H9 (cell line): ENCODE data around the gene TLR5. TPM values are rescaled to one million over a fixed set of nuclear protein-coding genes. Genes with fewer than 3 reads are reported as not detected.
A peak's percentile ranks its signal among the peaks of the same experiment; 100 is the strongest.

Experiments used
- DNase-seq: peaks from one replicate; pipeline ENCODE4 v3.0.0-alpha.2; 2017
- H2AFZ ChIP-seq: one replicate; pipeline ENCODE4 v1.6.1; 2013; ENCODE audit warnings: mild to moderate bottlenecking, low read length, control low read depth, moderate library complexity
- H2AK5ac ChIP-seq: 2 replicates; pipeline ENCODE4 v1.6.1; 2013; ENCODE audit warnings: low read length, control low read depth, mixed read lengths; ENCODE audit not compliant: insufficient read length
- H2BK120ac ChIP-seq: one replicate; pipeline ENCODE4 v1.6.1; 2013; ENCODE audit warnings: low read depth, mild to moderate bottlenecking, low read length, control low read depth, inconsistent platforms; ENCODE audit not compliant: poor library complexity, severe bottlenecking
- H2BK12ac ChIP-seq: 2 replicates; pipeline ENCODE4 v1.6.1; 2013; ENCODE audit warnings: low read length, control low read depth, mixed read lengths, low read depth; ENCODE audit not compliant: insufficient read length
- H2BK15ac ChIP-seq: 2 replicates; pipeline ENCODE4 v1.6.1; 2013; ENCODE audit warnings: low read depth, low read length, control low read depth
- H2BK20ac ChIP-seq: one replicate; pipeline ENCODE4 v1.6.1; 2013; ENCODE audit warnings: low read depth, mild to moderate bottlenecking, low read length, control low read depth, inconsistent platforms; ENCODE audit not compliant: poor library complexity, severe bottlenecking
- H2BK5ac ChIP-seq: 2 replicates; pipeline ENCODE4 v1.6.1; 2013; ENCODE audit warnings: low read length, control low read depth, mixed read lengths; ENCODE audit not compliant: insufficient read length
- H3K14ac ChIP-seq: 2 replicates; pipeline ENCODE4 v1.6.1; 2013; ENCODE audit warnings: low read length, control low read depth; ENCODE audit not compliant: insufficient read depth
- H3K18ac ChIP-seq: 2 replicates; pipeline ENCODE4 v1.6.1; 2013; ENCODE audit warnings: low read depth, mild to moderate bottlenecking, mixed read lengths, low read length, control low read depth; ENCODE audit not compliant: insufficient read length
- H3K23ac ChIP-seq: 2 replicates; pipeline ENCODE4 v1.6.1; 2013; ENCODE audit warnings: low read length, control low read depth, mixed read lengths, low read depth; ENCODE audit not compliant: insufficient read length
- H3K23me2 ChIP-seq: 2 replicates; pipeline ENCODE4 v1.6.1; 2013; ENCODE audit warnings: low read depth, mild to moderate bottlenecking, mixed read lengths, low read length, control low read depth; ENCODE audit not compliant: insufficient read length, poor library complexity, severe bottlenecking
- H3K27ac ChIP-seq: 2 replicates; pipeline ENCODE4 v1.5.1; 2013; ENCODE audit warnings: low read length, control low read depth, mixed read lengths, low read depth; ENCODE audit not compliant: insufficient read length
- H3K27me3 ChIP-seq: 2 replicates; pipeline ENCODE4 v1.6.1; 2013; ENCODE audit warnings: low read length, control low read depth, inconsistent platforms; ENCODE audit not compliant: insufficient read depth
- H3K4ac ChIP-seq: 2 replicates; pipeline ENCODE4 v1.6.1; 2013; ENCODE audit warnings: low read depth, mild to moderate bottlenecking, control low read depth, inconsistent platforms, low read length, moderate library complexity
- H3K4me1 ChIP-seq: 2 replicates; pipeline ENCODE4 v1.6.1; 2013; ENCODE audit warnings: low read length, control low read depth, inconsistent platforms; ENCODE audit not compliant: insufficient read depth
- H3K4me2 ChIP-seq: 2 replicates; pipeline ENCODE4 v1.6.1; 2013; ENCODE audit warnings: low read length, control low read depth, mixed read lengths; ENCODE audit not compliant: insufficient read length, insufficient read depth
- H3K56ac ChIP-seq: 2 replicates; pipeline ENCODE4 v1.6.1; 2013; ENCODE audit warnings: low read depth, mild to moderate bottlenecking, mixed read lengths, low read length, control low read depth; ENCODE audit not compliant: insufficient read length
- H3K79me1 ChIP-seq: 2 replicates; pipeline ENCODE4 v1.6.1; 2013; ENCODE audit warnings: low read depth, mild to moderate bottlenecking, moderate library complexity, low read length, control low read depth, inconsistent platforms; ENCODE audit not compliant: insufficient read depth, poor library complexity, severe bottlenecking
- H3K79me2 ChIP-seq: 2 replicates; pipeline ENCODE4 v1.6.1; 2013; ENCODE audit warnings: low read length, control low read depth, inconsistent platforms; ENCODE audit not compliant: insufficient read depth
- H3K9ac ChIP-seq: 2 replicates; pipeline ENCODE4 v1.6.1; 2013; ENCODE audit warnings: low read length, control low read depth, mixed read lengths; ENCODE audit not compliant: insufficient read length; ENCODE audit errors: extremely low read depth
- H3K9me3 ChIP-seq: one replicate; pipeline ENCODE4 v1.6.1; 2013; ENCODE audit warnings: low read depth, low read length, inconsistent platforms; ENCODE audit not compliant: control insufficient read depth
- H3T11ph ChIP-seq: one replicate; pipeline ENCODE4 v1.6.1; 2013; ENCODE audit warnings: mild to moderate bottlenecking, low read length, control low read depth, inconsistent platforms
- H4K20me1 ChIP-seq: one replicate; pipeline ENCODE4 v1.6.1; 2013; ENCODE audit not compliant: control insufficient read depth, insufficient read length, insufficient read depth
- H4K5ac ChIP-seq: 2 replicates; pipeline ENCODE4 v1.6.1; 2013; ENCODE audit warnings: low read depth, mild to moderate bottlenecking, mixed read lengths, low read length, control low read depth; ENCODE audit not compliant: insufficient read length
- H4K8ac ChIP-seq: replicated peaks from 2 replicates; pipeline ENCODE4 v1.6.1; 2013; ENCODE audit warnings: low read length, control low read depth, mixed read lengths, low read depth; ENCODE audit not compliant: insufficient read length
- H4K91ac ChIP-seq: 2 replicates; pipeline ENCODE4 v1.6.1; 2013; ENCODE audit warnings: low read depth, mild to moderate bottlenecking, moderate library complexity, mixed read lengths, low read length, control low read depth; ENCODE audit not compliant: insufficient read length
- H3K27ac Mint-ChIP-seq, 3 experiments: 2 replicates in 2 of 3; 3 replicates in 1 of 3; pipeline ENCODE4 v1.8.0; 2020 to 2021; ENCODE audit warnings: mixed read lengths in 3 of 3, mild to moderate bottlenecking in 1 of 3, moderate library complexity in 1 of 3
- H3K27me3 Mint-ChIP-seq: 2 replicates; pipeline ENCODE4 v1.8.0; 2021; ENCODE audit warnings: low read depth, mild to moderate bottlenecking, moderate library complexity, mixed read lengths
- H3K36me3 Mint-ChIP-seq, 3 experiments: 2 replicates in 2 of 3; 3 replicates in 1 of 3; pipeline ENCODE4 v1.8.0; 2020 to 2021; ENCODE audit warnings: low read depth in 3 of 3, mixed read lengths in 3 of 3; ENCODE audit not compliant: insufficient read depth in 1 of 3
- H3K4me1 Mint-ChIP-seq, 2 experiments: 2 replicates each; pipeline ENCODE4 v1.8.0; 2020; ENCODE audit warnings: mixed read lengths in 2 of 2
- H3K4me3 Mint-ChIP-seq, 2 experiments: 2 replicates in 1 of 2; 3 replicates in 1 of 2; pipeline ENCODE4 v1.8.0; 2020 to 2021; ENCODE audit warnings: mild to moderate bottlenecking in 2 of 2, mixed read lengths in 2 of 2, moderate library complexity in 1 of 2
- H3K9me3 Mint-ChIP-seq, 2 experiments: 2 replicates in 1 of 2; 3 replicates in 1 of 2; pipeline ENCODE4 v1.8.0; 2020; ENCODE audit warnings: mild to moderate bottlenecking in 2 of 2, mixed read lengths in 2 of 2, moderate library complexity in 1 of 2
- WGBS: extraction: QIAGEN DNeasy Blood & Tissue Kit; methylation state at CpG from one replicate; pipeline ENCODE4 v1.1.7; 2013; ENCODE audit warnings: missing lambda C conversion rate, low lambda C conversion rate, mixed read lengths; ENCODE audit not compliant: insufficient read length; ENCODE audit errors: extremely low coverage; 5-methylcytosine and 5-hydroxymethylcytosine counted together
- total RNA-seq: library from RNA; stranded (reverse); gene quantifications from 2 replicates; pipeline ENCODE4 v1.2.1, GENCODE V29; 2021
- TF ChIP-seq, protein P1 (sequence below): fragments of 200-600 bp; sonication (generic); conservative IDR thresholded peaks from 3 replicates; pipeline ENCODE4 v1.8.0; 2021; ENCODE audit warnings: antibody characterized with exemption, mild to moderate bottlenecking

Gene TLR5
- total RNA-seq, 1 experiment from 2014 or later, result not detected

DNA sequence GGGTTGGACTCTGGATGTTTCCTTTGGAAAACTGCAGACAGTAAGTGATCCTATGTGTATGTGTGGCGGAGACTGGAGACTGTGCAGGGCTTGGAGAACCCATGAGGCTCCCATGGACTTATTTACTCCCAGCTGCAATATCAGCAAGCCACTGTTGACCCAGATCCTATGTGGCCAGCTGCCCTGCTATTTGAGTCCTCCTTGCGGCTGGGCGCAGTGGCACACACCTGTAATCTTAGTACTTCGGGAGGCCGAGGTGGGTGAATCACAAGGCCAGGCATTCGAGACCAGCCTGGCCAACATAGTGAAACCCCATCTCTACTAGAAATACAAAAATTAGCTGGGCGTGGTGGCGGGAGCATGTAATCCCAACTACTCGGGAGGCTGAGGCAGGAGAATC is 83.5 kb downstream of the TLR5 start:
- no peak overlapping the region for H2BK12ac ChIP-seq
- Mint-ChIP-seq H3K27ac (peak overlapping the region in 1 of 3 experiments; percentile 30; a peak in 1 of 7 replicates), H3K36me3 (peaks cover 0 to 20% (median 6%) of the 10 kb centered on the region in 3 experiments; a peak in 3 of 7 replicates), H3K27me3 (no peaks in the 10 kb centered on the region), H3K9me3 (no peaks in the 10 kb centered on the region), H3K4me3 (no peak overlapping the region), H3K4me1 (peaks cover 3 to 9% of the 10 kb centered on the region in 2 experiments)
- no peak overlapping the region for H3T11ph ChIP-seq
- H4K5ac ChIP-seq, result no peak overlapping the region
- H3K23me2 ChIP-seq, result no peaks in the 10 kb centered on the region
- H2BK5ac ChIP-seq, result no peak overlapping the region
- no CpG with 5 or more reads among the region's 9 CpGs for WGBS
- no peaks in the 10 kb centered on the region for H3K79me1 ChIP-seq
- no peak overlapping the region for H3K4ac ChIP-seq
- no peak overlapping the region for H2AFZ ChIP-seq
- no peak overlapping the region for H3K4me2 ChIP-seq
- no peaks in the 10 kb centered on the region for H3K79me2 ChIP-seq
- H3K27ac ChIP-seq, result no peak overlapping the region
- H3K4me1 ChIP-seq, result no peaks in the 10 kb centered on the region
- no peaks in the 10 kb centered on the region for H3K27me3 ChIP-seq
- H3K56ac ChIP-seq, result no peak overlapping the region
- no peak overlapping the region for H3K23ac ChIP-seq
- no peak overlapping the region for H3K9ac ChIP-seq
- H2BK120ac ChIP-seq, result no peak overlapping the region
- H3K14ac ChIP-seq, result no peak overlapping the region
- H2BK15ac ChIP-seq, result no peak overlapping the region
- H4K91ac ChIP-seq, result no peak overlapping the region
- no peaks in the 10 kb centered on the region for H4K20me1 ChIP-seq
- H2BK20ac ChIP-seq, result no peak overlapping the region
- H3K18ac ChIP-seq, result no peak overlapping the region
- no peak for DNase-seq
- no peaks in the 10 kb centered on the region for H3K9me3 ChIP-seq
- no peak overlapping the region for H4K8ac ChIP-seq
- TF ChIP-seq, protein P1, sequence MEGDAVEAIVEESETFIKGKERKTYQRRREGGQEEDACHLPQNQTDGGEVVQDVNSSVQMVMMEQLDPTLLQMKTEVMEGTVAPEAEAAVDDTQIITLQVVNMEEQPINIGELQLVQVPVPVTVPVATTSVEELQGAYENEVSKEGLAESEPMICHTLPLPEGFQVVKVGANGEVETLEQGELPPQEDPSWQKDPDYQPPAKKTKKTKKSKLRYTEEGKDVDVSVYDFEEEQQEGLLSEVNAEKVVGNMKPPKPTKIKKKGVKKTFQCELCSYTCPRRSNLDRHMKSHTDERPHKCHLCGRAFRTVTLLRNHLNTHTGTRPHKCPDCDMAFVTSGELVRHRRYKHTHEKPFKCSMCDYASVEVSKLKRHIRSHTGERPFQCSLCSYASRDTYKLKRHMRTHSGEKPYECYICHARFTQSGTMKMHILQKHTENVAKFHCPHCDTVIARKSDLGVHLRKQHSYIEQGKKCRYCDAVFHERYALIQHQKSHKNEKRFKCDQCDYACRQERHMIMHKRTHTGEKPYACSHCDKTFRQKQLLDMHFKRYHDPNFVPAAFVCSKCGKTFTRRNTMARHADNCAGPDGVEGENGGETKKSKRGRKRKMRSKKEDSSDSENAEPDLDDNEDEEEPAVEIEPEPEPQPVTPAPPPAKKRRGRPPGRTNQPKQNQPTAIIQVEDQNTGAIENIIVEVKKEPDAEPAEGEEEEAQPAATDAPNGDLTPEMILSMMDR, result no peak
- no peak overlapping the region for H2AK5ac ChIP-seq

Other genes with a start within 250 kb of the TLR5 start
- 3.5 and 4.2 TPM in 2 replicates for gene SUSD4, start 220.9 kb upstream of the TLR5 start, total RNA-seq